NB4 (cell line): ENCODE data around the gene BDNF.

ENCODE experiments used
- POLR2A ChIP-seq: IDR thresholded peaks from 2 replicates; pipeline ENCODE4 v1.6.1; 2011; ENCODE audit warnings: mild to moderate bottlenecking; ENCODE audit not compliant: insufficient read length; ENCODE audit errors: extremely low read depth
- TF ChIP-seq, protein P1 (sequence below): IDR thresholded peaks from one replicate; pipeline ENCODE4 v1.5.1; 2012; ENCODE audit warnings: low read depth, low read length

DNA sequence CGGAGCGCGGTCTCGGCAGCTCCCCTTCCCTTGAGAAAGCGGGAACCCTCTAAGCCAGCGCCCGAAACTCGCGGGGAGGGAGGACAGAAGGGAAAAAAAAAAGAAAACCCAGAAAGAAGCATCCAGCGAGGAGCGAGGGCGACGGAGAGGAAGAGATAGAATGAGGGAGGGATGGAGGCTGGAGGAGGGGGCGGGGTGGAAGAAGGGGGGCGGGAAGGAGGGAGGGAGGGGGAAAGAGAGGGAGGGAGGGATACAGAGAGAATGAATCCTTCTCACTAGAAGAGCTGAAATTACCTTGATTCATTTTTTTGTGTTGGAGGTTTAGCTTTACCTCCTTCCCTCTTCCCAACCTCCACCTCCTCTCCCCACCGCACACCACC, 19.3 kb upstream of the BDNF start:
- TF ChIP-seq, protein P1, sequence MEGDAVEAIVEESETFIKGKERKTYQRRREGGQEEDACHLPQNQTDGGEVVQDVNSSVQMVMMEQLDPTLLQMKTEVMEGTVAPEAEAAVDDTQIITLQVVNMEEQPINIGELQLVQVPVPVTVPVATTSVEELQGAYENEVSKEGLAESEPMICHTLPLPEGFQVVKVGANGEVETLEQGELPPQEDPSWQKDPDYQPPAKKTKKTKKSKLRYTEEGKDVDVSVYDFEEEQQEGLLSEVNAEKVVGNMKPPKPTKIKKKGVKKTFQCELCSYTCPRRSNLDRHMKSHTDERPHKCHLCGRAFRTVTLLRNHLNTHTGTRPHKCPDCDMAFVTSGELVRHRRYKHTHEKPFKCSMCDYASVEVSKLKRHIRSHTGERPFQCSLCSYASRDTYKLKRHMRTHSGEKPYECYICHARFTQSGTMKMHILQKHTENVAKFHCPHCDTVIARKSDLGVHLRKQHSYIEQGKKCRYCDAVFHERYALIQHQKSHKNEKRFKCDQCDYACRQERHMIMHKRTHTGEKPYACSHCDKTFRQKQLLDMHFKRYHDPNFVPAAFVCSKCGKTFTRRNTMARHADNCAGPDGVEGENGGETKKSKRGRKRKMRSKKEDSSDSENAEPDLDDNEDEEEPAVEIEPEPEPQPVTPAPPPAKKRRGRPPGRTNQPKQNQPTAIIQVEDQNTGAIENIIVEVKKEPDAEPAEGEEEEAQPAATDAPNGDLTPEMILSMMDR = no peak
- no peak for TF ChIP-seq POLR2A
